Measurements from ENCODE around the gene SCYL1. TPM values are rescaled to one million over a fixed set of nuclear protein-coding genes. Genes with fewer than 3 reads are reported as not detected.

Gene SCYL1
- polyA plus RNA-seq, 1 donor from 2014 or later, result 34.0 TPM

DNA sequence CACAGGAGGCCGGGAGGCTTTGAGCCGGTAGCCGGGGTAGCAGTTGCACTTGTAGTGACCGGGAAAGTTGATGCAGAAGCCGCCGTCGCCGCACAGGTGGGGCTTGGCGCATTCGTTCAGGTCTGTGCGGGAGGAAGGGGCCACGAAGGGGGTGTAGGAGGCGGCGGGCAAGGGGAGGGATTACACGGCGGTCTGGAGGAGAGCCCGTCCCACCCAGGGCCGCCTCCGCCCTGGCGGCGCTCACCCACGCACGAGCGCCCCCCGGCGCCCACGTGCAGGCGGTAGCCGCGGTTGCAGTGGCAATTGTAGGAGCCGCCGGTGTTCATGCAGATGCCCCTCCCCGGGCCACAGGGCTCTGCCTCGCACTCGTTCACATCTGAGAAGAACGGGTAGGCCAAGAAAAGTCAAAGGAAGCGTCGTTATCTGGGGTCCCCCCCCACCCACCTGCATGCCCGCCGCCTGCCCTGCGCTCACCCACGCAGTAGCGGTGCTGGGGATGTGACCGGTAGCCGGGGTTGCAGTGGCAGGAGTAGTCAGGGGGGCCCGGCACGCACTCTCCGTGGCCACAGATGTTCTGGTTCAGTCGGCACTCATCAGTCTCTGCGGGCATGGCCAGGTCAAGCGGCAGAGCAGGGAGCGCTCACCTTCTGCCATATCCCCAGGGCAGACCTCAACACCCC is 22.7 kb downstream of the SCYL1 start:
- Mint-ChIP-seq H3K36me3 (no peaks in the 10 kb centered on the region), H3K27me3 (no peaks in the 10 kb centered on the region), H3K4me3 (peak overlapping the region in 2 of 4 donors; percentile 13 to 70)

DNA sequence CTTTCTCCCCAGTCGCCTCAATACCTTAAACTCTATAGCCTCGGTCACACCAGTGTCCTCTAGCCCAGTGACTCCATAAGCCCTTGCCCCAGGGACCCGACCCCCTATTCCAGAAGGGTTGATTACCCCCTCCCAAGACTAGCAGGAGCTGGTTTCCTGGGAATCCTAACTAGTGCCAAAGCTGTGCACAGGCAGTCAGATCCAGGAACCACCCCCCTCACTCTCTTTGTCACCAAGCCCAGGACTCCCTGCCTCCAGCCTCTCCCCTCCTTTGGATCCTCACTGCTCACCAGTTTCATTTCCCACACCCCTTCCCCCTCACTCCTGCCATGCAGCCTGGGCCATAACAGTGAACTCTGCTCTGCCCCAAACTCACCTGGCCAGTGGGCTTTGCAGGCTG is 23.5 kb downstream of the SCYL1 start:
- H3K27me3 Mint-ChIP-seq, result no peaks in the 10 kb centered on the region
- H3K4me1 Mint-ChIP-seq, result peaks cover 25 to 41% (median 40%) of the 10 kb centered on the region in 3 donors
- peak overlapping the region in 2 of 4 donors; percentile 46 to 63 for H3K4me3 Mint-ChIP-seq
- H3K9me3 Mint-ChIP-seq, result no peaks in the 10 kb centered on the region
- H3K27ac Mint-ChIP-seq, result peak overlapping the region; percentile 36 to 91 (median 81)
- H3K36me3 Mint-ChIP-seq, result no peaks in the 10 kb centered on the region

More for the DNA sequence above, 22.7 kb downstream of the SCYL1 start:
- peak overlapping the region; percentile 36 to 96 (median 91) for H3K27ac Mint-ChIP-seq
- H3K4me1 Mint-ChIP-seq, result peaks cover 24 to 39% (median 38%) of the 10 kb centered on the region in 3 donors
- no peaks in the 10 kb centered on the region for H3K9me3 Mint-ChIP-seq

DNA sequence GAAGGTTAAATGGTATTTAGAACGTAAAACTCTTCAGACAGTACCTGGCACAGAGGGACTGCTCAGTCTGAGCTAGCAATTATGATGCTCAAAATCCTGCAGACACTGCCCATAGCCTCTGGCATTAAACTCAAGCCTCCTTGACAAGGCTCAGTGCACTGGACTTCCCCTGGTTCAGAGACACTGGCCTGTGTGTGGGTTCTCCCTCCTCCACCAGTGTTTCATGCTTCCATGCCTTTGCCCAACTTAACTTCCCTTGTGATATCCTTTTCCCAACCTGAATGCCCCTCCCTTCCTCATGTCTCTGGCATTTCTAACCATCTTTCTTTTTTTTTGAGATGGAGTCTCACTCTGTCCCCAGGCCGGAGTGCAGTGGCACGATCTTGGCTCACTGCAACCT is 24.2 kb downstream of the SCYL1 start:
- H3K4me1 Mint-ChIP-seq, result peaks cover 25 to 41% (median 38%) of the 10 kb centered on the region in 3 donors
- no peaks in the 10 kb centered on the region for H3K9me3 Mint-ChIP-seq
- H3K36me3 Mint-ChIP-seq, result no peaks in the 10 kb centered on the region
- no peak overlapping the region for H3K4me3 Mint-ChIP-seq
- H3K27me3 Mint-ChIP-seq, result no peaks in the 10 kb centered on the region
- H3K27ac Mint-ChIP-seq, result peak overlapping the region in 1 of 3 donors; percentile 36

DNA sequence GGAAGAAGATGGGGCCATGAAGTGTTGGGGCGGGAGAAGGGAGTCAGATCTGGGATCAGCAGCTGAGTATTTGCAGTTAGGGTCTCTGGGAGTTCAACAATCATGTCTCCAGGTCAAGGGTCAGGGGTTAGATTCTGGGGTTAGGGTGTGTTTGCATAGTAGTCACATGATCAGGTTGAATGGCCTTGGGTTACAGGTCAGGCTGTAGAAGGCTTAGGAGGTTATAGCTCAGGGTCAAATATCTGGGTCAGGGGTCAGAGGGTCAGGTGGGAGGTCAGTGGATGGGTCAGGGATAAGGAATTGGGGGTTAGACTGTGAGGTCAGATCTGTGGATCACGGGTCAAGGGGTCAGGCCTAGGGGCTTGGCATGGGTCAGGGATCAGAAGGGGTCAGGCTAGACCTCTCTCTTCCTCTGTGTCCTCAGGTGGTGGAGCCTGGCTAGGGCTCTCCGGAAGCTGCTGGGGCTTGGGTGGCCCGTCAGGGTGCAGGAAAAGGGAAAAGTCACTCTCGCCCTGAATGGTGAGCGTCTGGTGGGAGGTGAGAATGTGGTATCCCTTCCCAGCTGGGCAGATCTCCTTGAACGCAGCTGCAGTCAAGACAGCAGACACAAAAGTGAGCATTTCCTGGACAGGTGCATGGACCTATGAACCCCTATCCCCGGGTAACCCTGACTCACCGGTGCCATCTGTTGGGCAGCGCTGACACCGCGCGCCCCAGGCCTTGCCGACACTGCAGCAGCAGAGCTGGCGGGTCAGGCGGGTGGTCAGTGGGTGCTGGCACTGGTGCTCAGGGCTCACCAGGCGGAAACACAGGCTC is 26.9 kb downstream of the SCYL1 start:
- H3K27ac Mint-ChIP-seq, result peak overlapping the region in 2 of 3 donors; percentile 54 to 88
- no peaks in the 10 kb centered on the region for H3K27me3 Mint-ChIP-seq

DNA sequence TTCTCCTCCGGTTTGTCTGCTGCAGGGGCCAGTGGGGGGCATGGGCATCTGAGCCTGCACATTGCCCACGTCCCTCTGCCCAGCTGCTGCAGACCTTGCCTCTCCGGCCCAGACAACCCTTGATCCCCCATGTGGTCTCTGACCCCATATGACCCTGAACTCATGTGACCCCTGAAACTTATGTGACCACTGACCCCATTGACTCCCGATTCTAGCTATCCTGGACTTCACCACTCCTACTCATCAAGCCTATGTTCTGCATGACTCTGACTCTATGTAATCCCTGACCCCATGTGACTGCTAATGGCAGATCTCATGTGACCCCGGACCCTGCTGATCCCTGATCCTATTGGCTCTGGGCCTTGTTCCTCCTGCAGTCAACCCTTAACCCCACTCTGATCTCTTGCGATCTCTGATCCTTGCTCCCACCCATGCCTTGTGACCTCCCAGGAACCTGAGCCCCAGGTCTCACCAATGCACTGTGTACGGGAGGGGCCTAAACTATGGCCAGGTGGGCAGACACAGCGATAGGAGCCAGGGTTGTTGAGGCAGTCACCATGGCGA is 27.6 kb downstream of the SCYL1 start:
- peak overlapping the region; percentile 54 to 88 (median 78) for H3K27ac Mint-ChIP-seq
- no peaks in the 10 kb centered on the region for H3K27me3 Mint-ChIP-seq
- peak overlapping the region in 2 of 4 donors; percentile 8 to 75 for H3K4me3 Mint-ChIP-seq
- H3K4me1 Mint-ChIP-seq, result peaks cover 10 to 38% (median 32%) of the 10 kb centered on the region in 3 donors
- H3K9me3 Mint-ChIP-seq, result no peaks in the 10 kb centered on the region
- no peaks in the 10 kb centered on the region for H3K36me3 Mint-ChIP-seq

More for the DNA sequence above, 26.9 kb downstream of the SCYL1 start:
- H3K9me3 Mint-ChIP-seq, result no peaks in the 10 kb centered on the region
- peaks cover 12 to 36% (median 32%) of the 10 kb centered on the region in 3 donors for H3K4me1 Mint-ChIP-seq
- peak overlapping the region in 3 of 4 donors; percentile 8 to 75 (median 43) for H3K4me3 Mint-ChIP-seq
- no peaks in the 10 kb centered on the region for H3K36me3 Mint-ChIP-seq

DNA sequence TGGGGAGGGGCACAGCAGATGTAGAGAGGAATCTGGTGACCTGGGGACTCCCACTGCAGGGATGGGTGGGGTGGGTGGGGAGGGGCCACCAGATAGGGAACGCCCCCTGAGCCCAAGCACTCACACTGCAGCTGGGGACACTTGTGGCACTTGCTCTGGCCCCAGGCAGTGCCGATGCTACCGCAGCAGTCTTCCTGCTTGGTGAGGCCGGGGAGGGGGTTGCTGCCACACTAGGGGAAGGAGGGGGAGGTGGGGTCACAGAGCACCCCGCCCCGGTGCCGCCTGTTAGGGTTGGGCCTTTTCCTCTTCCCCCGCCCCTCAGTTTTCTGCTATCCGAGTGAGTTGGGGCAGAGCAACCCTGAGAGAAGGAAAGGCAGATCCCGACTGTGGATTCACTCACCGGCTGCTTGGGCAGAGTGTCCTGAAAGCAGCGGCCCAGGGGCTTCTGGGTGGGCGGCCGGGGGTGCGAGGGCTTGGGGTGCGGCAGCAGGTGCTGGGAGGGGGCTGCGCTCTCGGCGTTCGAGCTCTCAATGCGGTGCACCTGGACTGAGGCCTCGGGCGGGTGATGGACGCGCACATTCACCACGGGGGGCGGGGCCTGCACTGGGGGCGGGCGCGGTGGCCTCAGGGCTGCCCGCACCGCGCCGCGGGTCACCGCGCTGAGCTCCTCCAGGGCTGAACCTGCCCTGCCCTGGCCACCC is 28.6 kb downstream of the SCYL1 start:
- no peaks in the 10 kb centered on the region for H3K9me3 Mint-ChIP-seq
- peak overlapping the region in 1 of 3 donors; percentile 54 for H3K27ac Mint-ChIP-seq
- H3K4me3 Mint-ChIP-seq, result no peak overlapping the region
- H3K4me1 Mint-ChIP-seq, result peaks cover 10 to 32% (median 26%) of the 10 kb centered on the region in 3 donors
- H3K36me3 Mint-ChIP-seq, result no peaks in the 10 kb centered on the region
- no peaks in the 10 kb centered on the region for H3K27me3 Mint-ChIP-seq

DNA sequence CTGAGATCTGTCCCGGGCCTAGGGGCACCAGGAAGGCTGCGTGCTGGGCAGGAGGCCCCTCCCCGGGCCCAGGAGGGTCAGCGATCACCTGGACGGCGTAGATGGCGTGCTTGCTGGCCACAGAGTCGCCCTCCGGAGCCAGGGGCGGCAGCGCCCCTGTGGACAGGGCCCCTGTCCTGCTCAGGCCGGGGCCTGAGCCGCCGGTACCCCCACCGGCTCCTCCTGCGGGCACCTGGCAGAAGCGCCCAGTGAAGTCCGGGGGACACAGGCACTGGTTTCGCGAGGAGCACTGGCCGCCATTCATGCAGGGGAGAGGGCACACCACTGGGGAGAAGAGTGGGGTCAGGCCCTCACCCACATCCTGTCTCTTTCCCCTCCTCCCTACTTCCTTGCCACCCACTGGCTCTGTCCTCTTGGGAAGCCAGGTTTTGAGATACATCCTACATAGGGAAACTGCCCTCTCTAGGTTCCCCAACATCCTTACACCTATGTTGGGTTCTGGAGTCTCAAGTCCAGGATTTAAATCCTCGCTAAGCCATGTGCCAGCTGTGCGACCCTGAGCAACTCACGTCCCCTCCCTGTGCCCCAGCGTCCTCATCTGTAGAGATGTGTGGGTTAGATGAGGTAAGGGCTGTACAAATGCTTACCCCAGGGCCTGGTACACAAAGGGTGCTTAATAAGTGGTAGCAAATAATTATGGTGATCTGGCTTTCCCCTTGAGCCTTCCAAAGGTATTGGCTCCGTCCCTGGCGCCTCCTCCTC is 29.4 kb downstream of the SCYL1 start:
- no peaks in the 10 kb centered on the region for H3K36me3 Mint-ChIP-seq
- H3K27ac Mint-ChIP-seq, result peak overlapping the region in 1 of 3 donors; percentile 38
- peaks cover 10 to 30% (median 22%) of the 10 kb centered on the region in 3 donors for H3K4me1 Mint-ChIP-seq
- H3K9me3 Mint-ChIP-seq, result no peaks in the 10 kb centered on the region
- no peaks in the 10 kb centered on the region for H3K27me3 Mint-ChIP-seq
- peak overlapping the region in 3 of 4 donors; percentile 50 to 85 (median 76) for H3K4me3 Mint-ChIP-seq

DNA sequence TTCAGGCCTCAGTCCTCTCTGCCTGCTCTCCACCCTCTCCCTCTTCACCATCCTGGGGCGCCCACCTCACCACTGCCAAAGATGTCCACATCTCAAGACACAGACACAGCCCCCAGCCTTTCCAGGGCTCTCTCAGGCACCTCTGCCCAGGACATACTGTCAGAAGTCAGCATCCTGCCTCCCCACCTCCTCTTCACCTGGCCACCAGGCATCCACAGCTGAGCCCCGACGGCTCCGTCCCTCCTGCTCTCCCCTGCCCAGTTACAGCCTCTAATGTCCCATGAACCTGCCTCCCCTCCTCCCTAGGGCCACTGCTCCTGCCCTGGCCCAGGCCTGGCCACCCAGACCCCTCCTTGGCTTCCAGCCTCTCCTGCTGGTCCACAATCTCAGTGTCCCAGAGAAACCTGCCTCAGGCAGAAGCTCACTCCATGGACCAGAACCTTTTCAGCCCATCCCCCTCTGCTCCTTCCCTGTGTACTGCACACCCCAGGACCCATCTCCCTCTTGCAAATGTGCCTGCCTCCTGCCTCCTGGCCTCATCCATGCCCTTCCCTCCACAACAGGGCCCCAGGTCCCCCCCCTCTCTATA is 30.1 kb downstream of the SCYL1 start:
- Mint-ChIP-seq H3K36me3 (no peaks in the 10 kb centered on the region), H3K9me3 (no peaks in the 10 kb centered on the region), H3K27ac (peak overlapping the region; percentile 18 to 62 (median 59)), H3K4me1 (peaks cover 10 to 30% (median 19%) of the 10 kb centered on the region in 3 donors), H3K27me3 (no peaks in the 10 kb centered on the region), H3K4me3 (peak overlapping the region in 2 of 4 donors; percentile 26 to 76)

DNA sequence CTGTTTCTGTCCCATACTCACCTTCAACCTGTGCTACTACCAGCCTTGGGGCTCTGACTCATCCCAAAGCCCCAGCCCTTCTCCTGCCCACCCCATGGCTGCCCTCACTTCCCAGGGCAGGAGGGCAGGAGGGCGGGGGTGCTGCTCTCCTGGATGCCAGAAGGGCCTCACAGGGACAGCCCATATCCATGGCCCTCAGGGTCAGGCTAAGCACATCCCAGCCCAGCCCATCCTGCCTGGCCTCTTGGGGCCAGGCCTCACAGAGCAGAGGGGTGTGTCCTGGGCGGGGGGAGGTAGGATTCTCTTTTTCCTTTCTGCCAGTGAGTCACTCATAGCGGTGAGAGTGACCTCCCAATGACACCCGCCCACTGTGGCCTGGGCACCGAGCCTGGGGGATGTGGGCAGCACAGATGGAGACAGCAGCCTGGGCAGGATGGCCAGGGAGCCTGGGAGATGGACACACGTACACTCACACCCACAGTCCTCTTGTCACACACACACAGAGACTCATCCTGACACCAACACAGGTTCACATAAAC is 30.9 kb downstream of the SCYL1 start:
- H3K4me1 Mint-ChIP-seq, result peaks cover 10 to 30% (median 20%) of the 10 kb centered on the region in 3 donors
- H3K27ac Mint-ChIP-seq, result peak overlapping the region in 1 of 3 donors; percentile 62
- H3K36me3 Mint-ChIP-seq, result no peaks in the 10 kb centered on the region
- H3K27me3 Mint-ChIP-seq, result no peaks in the 10 kb centered on the region
- peak overlapping the region in 2 of 4 donors; percentile 35 to 57 for H3K4me3 Mint-ChIP-seq
- H3K9me3 Mint-ChIP-seq, result no peaks in the 10 kb centered on the region

DNA sequence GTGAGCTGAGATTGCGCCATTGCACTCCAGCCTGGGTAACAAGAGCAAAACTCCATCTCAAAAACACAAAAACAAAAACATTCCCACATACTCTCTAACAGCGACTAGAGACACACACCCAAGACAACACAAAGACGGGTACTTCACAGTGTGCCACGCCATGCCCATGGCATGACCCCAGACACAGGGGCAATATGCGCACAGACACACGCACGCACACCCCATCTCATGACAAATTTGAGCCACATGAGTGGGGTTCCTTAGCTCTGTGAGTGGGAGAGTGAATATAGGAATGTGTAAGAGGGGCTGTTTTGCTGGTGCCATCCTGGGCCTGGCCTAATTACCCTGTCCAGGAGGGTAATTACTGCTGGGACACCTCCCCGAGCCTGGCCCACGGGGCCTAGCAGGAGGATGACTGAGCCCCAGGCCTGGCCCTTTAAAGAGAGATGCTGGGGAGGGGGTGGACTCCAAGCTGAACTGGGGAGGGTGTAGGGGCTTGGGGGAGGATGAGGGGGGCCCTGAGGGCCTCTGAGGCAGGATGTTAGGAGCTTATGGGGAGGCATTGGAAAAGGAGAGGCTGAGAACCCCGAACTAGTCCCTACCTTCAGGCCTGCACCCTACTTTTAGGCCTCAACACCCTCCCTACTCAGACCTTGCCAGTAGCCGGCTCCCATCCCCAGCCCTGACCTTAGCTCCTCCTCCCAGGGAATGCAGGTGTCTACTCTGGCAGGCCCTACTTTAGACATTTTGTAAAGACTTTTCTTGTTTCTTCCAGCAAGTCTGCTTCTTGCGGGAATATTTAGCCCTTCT is 31.8 kb downstream of the SCYL1 start:
- Mint-ChIP-seq H3K27ac (peak overlapping the region; percentile 31 to 96 (median 46)), H3K9me3 (no peaks in the 10 kb centered on the region), H3K36me3 (no peaks in the 10 kb centered on the region), H3K4me3 (peak overlapping the region; percentile 70 to 80 (median 77)), H3K4me1 (peaks cover 10 to 25% (median 17%) of the 10 kb centered on the region in 3 donors), H3K27me3 (no peaks in the 10 kb centered on the region)

DNA sequence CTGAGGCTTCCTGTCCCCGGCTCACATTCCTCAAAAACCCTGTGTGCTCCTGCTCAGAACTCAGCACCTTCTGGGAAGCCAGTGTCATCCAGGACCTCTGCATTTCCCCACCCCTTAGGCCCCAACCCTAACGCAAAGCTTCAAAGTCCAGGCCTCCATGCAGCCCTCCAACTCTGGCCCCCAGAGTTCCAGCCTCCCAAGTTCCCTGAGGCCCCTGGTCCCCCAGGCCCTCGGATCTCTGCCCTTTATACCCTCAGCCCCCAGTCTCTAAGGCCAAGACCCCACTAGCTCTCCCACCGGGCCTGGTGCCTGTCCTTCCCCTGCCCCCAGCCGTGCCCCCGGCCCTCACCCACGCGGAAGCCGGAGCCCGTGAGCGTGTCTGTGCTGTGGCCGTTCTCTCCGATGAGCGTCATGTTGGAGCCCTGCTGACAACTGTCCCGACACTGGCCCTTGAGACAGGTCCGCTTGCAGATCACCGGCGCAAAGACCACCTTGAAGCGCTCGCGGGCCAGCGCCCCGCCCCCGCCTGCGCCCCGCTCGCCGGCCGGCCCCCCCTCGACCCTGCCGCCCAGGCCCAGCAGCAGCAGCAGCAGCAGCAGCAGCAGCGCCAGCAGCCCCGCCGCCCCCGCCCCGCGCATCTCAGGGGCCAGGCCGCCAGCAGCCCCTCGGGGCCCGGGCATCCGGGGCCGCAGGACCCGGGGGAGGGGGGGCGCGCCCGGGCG is 32.6 kb downstream of the SCYL1 start:
- peak overlapping the region in 2 of 3 donors; percentile 31 to 96 for H3K27ac Mint-ChIP-seq
- peaks cover 2 to 17% (median 9%) of the 10 kb centered on the region in 3 donors for H3K4me1 Mint-ChIP-seq
- no peaks in the 10 kb centered on the region for H3K9me3 Mint-ChIP-seq
- peak overlapping the region; percentile 70 to 80 (median 77) for H3K4me3 Mint-ChIP-seq
- H3K36me3 Mint-ChIP-seq, result no peaks in the 10 kb centered on the region
- H3K27me3 Mint-ChIP-seq, result no peaks in the 10 kb centered on the region

Measured in IgD-negative memory B cell (primary cell).